Muscle of arm (tissue), 12 donors: Measurements from ENCODE around the gene FOXL3. TPM values are rescaled to one million over a fixed set of nuclear protein-coding genes. Genes with fewer than 3 reads are reported as not detected.

Experiments
- DNase-seq: peaks from one replicate; pipeline ENCODE4 v3.0.0-alpha.2; 2013
- polyA plus RNA-seq, 12 donors: library from polyadenylated mRNA; unstranded; fragments of 120-200 nt; gene quantifications; one replicate each; pipeline ENCODE4 v1.2.1, GENCODE V29; 2013; ENCODE audit not compliant: insufficient read length in 12 of 12

The FOXL3 gene
- polyA plus RNA-seq, 12 donors = not detected

DNA sequence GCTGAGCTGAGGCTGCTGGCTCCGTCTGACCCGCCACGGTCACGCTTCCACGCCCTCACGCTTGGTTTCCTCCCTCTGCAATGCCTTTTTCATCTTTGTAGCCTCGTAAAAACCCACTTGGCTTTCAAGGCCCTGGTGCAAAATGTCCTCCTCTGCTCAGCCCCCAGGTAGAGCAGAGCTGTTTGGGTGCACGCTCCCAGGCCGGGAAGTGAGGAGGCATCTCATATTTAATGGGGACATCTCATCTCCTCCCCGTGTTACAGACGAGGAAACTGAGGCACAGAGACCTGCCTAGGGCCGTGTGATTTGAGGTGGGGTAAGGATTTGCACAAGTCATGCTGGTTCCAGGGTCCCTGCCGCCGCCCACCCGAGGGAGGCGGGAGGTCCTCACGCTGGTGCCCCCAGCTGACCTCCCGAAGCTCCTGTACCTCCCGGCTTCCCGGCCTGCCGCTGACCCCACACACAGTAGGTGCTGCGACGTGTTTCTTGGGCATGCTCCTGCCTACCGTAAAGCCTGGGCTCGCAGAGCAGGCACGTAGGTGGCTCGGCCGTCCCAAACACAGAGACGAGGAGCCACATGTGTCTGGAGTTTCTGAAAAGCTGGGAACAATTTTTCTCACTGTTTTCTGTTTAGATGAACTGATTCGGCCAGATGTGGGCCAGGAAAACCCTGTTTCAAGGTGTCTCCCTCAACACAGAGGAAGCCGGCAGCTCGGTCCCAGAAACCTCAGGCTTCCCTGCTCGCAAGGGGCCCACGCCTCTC, 11.5 kb downstream of the FOXL3 start:
- DNase-seq = no peak

DNA sequence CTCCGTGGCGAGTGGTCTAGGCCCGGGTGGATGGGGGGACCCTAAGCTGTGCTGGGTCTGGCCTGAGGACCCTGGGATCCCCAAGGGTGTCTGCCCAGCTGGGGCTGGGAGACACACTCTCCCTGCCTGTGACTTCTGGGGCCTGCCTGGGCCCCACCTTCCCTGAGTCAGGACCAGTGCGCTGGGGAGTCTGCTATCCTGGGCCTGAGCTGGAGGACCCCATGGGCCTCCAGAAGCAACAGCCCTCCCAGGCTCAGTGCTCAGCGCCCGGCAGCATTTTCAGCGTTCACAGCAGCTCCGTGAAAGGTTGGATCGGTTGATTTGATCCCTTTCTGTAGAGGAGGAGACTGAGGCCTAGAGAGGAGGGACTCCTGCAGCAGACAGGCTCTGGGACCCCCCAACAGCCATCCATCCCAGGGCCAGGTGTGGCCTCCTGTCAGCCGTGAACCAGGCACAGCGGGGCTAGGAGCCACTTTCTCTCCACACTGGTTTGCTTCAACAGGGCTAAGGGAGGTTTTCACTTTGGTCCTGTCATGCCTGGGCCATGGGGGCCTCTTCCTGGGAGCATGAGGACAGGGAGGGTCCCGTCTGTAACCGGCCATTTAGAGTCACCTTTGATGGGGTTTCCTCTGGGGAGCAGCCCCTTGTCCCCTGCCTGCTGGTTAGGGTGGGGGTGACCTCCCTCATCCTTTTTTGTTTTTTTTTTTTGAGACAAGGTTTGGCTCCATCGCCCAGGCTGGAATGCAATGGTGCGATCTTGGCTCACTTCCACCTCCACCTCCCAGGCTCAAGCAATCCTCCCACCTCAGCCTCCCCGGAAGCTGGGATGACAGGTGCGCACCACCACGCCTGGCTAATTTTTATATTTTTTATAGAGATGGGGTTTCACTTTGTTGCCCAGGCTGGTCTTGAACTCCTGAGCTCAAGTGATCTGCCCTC, 12.4 kb downstream of the FOXL3 start:
- DNase-seq = no peak

DNA sequence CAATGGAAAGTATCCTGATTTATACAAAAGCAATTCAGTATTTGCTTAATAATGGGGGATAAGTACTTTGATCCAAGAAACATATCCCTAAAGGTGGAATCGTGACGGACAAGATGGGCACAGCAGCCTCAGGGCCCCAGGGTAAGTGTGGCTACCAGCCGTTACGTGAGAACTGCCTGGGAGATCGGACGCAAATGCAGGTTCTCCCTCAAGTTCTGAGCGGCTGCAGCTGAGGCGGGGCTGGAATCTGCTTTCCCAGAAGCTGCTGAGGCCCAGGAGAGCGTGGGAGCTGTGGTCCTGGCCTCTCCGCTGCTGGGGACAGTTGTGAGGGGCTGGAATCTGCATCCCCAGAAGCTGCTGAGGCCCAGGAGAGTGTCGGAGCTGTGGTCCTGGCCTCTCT, 13.5 kb downstream of the FOXL3 start:
- DNase-seq = no peak

DNA sequence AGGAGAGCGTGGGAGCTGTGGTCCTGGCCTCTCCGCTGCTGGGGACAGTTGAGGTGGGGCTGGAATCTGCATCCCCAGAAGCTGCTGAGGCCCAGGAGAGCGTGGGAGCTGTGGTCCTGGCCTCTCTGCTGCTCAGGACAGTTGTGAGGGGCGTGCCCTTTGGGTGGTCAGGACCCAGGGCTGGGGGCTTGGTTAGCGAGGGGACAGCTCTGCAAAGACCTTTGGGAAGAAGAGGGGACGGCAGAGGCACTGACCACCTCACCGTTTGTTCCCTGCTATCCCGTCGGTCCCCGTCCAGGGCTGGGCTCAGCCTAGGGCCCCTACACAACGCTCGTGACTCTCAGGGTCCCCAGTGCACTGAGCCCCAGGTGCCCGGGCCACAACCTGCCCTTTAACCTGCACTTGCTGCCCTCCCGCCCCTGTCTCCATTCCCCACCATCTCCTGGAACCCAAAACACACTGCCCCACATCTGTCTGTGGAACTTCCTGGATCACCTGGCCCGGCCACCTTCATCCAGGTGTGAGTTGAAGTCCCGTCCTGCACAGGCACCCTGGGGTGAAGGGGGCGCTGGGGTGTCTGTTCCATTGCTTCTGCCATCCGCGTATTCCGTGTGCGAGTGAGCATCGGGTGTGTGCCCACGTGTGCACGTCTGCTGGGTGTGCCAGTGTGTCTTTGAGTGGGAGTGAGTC, 14.1 kb downstream of the FOXL3 start:
- no peak for DNase-seq

DNA sequence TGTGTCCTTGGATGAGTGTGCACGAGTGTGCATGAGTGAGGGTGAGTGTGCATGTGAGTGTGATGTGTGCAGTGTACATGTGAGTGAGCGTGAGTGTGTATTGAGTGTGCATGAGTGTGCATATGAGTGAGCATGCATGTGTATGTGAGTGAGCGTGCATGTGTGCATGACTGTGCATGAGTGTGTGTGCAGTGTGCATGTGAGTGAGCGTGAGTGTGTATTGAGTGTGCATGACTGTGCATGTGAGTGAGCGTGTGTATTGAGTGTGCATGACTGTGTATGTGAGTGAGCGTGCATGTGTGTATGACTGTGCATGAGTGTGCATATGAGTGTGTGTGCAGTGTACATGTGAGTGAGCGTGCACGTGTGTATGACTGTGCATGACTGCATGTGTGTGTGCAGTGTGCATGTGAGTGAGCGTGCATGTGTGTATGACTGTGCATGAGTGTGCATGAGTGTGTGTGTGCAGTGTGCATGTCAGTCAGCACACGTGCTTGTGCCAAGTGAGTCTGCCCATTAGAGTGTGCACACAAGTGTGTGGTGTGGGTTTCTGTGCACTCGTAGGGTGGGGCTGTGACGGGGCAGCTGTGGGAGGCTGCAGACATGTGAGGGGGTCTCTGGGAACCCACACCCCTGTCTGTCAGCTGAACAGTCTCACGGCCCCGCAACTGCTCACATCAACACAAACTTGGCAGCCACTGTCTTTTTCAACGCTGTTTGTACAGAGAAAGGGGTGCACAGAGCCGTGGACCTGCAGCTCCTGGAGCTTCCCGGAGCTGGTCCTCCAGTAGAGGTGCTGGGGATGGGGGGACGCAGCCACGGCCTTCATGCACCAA, 14.8 kb downstream of the FOXL3 start:
- no peak for DNase-seq

DNA sequence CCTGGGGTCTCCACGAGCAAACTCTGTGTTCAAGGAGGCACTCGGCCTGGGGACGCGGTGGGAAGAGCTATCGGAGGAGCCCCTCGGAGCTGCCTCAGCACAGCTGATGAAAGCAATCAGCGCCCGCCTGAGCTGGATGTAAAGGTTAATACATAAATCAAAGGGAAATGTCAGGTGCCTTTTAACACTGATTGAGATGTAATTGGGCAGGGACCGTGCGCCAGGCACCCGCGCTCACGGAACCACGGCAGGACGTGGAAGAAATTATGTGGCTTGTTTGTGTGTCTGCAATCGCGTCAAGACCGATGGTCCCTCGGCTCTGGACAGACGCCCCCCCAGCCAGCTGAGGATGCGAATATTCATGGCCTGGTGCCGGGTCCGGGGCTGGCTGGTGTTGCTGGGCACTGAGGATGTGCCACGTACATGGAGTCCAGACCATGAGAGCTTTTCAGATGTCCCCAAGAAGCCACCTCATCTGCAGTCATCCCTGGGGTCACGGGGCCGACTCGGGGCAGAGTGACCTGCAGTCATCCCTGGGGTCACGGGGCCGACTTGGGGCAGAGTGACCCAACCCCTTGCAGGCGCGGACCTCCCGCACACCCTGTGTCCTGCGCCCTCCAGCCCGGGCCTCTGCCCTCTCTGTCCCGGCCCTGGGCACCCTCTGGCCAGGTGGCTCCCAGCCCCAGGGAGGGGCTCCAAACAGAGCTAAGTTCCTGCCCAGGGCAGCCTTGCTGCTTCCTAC, 15.6 kb downstream of the FOXL3 start:
- DNase-seq = no peak

DNA sequence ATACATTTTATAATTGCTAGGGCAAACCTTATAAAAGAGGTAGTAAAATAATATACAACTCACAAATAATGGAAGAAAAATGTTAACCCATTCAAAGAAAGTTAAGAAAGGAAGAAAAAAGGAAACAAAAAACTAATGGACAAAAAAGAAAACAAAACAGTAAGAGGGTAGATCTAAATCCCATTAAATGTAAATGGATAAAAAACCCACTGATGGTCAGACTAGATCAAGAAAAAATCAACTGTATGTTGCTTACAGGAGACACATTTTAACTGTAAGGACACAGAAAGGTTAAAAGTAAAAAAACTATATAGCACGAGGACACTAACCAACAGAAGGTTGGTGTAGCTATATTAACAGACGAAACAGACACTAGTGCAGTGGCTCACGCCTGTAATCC, 18.0 kb downstream of the FOXL3 start:
- no peak for DNase-seq

DNA sequence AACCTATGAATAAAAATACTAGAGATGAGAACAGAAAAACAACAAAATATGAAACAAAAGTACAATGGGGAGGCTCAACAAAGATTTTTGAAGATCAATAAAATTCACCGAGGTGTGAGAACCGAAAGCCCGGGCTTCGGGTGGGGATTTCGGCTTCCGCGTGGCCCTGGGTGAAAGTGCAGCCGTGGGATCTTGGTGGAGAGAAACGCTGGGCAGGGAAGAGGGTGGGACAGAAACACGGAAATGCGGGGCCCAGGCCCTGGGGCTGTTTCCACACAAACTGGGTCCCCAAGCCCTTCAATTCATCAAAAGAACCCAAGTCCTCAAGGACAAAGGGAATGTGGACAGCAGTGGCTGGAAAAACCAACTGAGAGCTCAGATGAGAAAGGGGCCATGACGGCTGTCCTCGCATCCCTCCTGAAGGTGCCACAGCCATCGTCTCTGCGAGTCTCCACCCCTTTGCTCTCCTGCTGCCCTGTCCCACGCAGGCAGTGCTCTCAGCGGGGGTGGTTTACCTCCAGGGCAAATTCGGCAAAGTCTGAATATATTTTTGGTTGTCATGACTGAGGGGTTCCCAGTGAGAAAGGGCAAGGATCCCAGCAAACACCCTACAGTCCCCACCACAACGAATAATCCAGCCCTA, 19.7 kb downstream of the FOXL3 start:
- no peak for DNase-seq

DNA sequence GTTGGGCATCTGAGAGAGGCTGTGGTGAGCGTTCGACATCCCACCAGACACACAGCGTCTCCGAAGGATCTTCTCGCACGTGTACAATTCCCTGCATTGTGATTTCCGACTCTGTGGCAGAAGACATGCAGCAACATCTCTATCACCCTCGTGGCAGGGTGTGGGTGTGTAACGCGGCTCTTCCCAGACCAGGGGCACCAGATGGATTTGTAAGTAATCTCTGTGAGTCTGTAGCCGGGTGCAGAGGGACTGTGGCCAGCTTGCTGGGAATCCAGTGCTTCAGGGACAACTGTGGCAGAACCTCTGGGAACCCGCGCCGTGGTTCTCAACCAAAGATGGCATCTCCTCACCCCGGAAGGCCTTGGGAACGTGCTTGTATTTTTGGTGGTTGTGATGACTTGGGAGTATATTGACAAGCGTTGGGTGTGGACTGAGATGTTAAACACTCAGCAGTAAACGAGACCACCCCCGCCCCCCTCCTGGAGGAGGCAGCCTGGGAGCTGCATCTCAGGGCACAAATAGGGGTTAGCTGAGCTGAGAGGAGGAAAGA, 21.2 kb downstream of the FOXL3 start:
- no peak for DNase-seq

DNA sequence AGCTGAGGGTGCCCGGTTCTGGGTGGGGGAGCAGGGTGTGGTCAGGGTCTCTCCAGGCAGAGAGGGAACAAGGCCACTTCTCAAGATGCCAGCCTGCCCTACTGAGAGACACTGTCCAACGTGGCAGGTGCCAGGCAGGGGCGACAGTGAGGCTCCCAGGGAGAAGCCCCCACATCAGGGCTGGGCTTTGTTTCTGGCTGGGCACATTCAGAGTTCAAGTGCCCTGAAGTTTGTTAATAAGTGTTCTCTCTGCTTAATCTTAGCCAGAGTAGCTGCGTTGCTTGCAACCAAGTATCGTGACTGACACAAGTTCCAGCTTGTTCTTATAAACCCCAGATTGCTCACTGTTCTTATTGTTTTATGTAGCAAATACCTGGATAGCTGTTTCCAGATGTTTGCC, 21.8 kb downstream of the FOXL3 start:
- no peak for DNase-seq

DNA sequence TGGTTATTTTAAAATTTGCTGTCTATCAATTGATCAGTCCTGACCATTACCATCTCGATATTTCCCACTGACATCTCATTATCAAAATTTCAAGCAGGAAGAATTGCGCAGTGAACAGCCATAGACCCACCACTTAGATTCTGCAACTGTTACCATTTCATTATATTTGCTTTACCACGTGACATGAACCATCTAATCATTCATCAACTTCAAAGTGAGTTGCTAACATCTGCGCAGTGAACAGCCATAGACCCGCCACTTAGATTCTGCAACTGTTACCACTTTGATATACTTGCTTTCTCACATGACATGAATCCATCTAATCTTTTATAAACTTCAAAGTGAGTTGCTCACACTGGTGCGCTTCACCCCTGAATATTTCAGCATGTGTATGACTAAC, 22.5 kb downstream of the FOXL3 start:
- DNase-seq = no peak

DNA sequence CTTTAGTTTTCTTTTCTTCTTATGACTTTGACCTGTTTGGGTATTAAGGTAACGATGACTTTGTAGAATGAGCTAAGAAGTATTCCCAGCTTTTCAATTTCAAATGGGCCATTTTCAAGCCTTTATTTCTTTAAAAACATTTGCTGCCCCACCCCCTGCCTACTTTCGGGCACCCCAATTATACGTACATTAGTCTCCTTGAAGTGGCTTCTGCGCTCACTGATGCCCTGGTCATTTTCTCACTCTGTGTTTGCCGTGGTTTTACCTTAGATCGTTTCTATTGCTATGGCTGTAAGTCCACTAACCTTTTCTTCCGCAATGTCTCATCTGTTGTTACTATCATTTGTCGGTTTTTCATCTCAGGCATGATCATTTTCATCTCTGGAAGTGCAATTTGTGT, 24.9 kb downstream of the FOXL3 start:
- DNase-seq = no peak

DNA sequence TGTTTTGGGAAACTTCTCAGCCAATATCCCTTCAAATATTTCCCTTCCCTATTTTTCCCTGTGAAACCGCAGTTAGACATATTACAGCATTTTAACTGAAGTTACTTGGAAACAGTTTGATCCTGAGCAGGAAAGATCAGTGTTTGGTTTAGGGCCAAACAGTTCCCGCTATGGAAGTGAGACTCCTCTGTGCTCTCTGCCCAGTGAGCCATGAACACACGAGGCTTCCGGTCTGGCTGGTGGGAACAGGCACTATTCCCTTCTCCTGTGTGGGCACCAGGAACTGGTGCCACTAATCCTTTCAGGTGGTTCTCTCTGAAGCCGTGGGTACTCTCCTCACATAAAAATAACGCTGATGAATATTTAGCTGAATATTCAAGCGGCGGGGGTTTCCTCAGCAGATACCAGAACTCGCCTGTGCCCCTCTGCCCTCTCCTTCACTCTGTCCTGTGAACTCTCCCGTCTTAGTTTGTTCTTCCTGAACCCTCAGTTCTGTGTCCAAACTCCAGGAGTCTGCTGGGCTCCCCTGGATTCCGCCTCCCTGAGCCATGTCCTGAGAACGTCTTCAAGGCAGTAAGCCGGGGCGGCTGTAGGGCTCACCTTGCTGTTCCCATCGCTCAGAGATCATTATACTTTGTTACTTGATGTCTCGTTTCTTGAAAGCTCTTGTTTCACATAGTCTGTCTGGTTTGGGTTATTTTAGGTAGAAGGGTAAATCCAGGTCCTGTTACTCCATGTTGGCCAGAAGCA, 25.7 kb downstream of the FOXL3 start:
- no peak for DNase-seq

DNA sequence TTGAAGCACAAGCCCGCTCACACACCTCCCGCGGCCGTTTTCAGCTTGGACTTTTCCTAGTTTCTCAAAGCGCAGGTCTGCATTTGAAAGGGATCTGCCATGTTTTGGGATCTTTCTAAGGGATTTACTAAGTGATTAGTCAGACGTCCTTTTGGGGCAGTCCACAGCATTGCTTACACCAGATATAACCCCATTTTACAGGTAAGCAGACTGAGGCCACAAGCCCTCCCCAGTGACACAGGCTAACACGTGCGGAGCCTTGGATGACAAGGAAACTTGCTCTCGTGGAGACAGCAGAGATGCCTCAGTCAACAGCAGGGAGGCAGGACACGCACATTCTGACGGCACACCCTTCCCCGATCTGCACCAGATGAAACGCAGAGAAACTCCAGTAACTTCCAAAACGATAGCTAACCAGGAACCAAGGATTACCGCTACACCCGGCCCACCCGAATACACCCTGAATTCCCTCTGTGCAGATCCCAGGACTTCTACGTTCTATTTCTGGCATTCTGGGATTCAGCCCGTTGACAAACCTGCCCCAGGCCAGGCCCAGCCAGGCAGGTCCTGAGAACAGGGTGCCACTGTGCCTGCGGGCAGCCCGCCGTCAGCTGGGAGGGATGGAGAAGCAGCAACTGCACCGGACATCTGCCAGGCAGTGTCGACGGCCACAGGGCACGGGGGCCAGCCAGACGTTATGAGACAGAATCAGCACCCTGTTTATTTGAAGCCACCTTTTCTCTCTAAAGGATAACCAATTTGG, 27.9 kb downstream of the FOXL3 start:
- DNase-seq = no peak

DNA sequence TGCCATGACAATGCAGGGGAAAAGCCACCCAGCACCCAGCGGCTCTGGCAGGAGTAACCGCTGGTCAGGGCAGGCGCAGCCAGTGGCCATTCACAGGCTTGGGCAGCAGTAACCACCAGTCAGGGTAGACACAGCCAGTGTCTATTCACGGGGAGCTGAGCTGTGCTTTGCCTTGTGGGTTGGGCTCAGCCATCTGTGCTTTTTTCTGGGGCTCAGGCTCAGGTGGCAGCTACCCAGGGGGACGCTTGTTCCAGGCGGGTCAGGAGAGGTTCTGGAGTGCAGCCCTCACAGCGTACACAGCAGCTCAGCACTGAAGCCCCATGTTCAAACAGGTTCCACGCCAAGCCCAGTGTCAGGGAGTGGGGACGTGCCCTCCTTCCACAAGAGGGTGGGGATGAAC, 28.5 kb downstream of the FOXL3 start:
- no peak for DNase-seq

DNA sequence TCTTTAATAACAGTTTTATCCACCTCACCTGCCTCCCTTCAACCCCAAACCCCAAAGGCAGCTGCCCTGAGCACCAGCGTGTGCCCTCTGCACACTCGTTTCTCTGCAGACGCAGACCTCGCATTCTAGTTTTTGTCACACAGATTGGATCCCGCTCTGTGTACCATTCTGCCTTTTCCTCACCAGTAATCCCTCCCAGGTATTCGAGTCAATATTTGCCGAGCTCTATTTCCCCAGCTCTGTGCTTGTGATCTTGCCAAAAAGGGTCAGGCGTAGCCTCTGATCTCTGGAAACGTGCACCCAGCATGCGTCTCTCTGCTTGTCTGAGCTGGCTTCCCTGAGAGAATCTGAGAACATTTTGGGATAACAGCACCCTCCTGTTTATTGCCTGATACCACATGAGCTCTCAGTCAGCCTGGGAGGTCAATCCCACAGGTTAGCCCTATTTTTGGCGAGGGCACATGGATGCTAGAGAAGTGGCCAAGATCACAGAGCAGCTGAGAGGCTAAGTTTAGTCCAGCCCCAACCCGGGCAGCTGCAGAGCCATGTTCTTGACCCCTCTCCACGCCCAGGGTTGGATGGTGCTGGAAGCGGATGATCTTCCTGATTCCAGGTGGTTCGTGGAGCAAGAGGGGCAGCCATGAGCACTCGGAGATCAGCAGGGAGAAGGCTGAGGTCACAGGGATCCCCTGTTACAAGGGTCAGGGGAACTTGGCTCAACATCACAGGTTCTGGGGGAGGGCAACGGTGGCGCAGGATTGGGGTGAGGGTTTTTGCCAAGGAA, 29.1 kb downstream of the FOXL3 start:
- DNase-seq = no peak

DNA sequence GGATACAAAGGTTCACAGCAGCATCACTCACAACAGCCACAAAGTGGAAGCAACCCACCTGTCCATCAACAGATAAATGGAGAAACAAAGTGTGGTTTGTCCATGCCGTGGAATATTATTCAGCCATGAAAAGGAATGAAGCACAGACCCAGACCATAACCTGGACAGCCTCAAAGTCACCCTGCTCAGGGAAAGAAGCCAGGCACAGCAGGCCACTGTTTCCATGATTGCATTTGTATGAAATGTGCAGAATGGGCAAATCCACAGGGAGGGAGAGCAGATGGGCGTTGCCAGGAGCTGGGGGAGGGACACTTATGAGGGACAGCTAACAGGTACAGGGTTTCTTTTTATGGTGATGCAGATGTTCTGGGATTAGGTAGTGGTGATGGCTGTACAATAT, 30.3 kb downstream of the FOXL3 start:
- DNase-seq = no peak
